Uterus (tissue), 4 donors: Measurements from ENCODE around the gene RCN2. TPM values are rescaled to one million over a fixed set of nuclear protein-coding genes. Genes with fewer than 3 reads are reported as not detected.

Experiments
- DNase-seq, 2 donors: peaks; one replicate each; pipeline ENCODE4 v3.0.0-alpha.2; 2019 to 2020
- H3K27ac ChIP-seq, 2 donors: fragments of 200-600 bp; sonication (generic); 1 replicate in 1 of 2; 2 replicates in 1 of 2; pipeline ENCODE4 v1.5.1; 2016 to 2018
- H3K27me3 ChIP-seq, 2 donors: fragments of 200-600 bp; sonication (generic); one replicate each; pipeline ENCODE4 v1.5.1; 2018 to 2019; ENCODE audit warnings: control low read depth in 1 of 2
- H3K36me3 ChIP-seq, 2 donors: fragments of 200-600 bp; sonication (generic); one replicate each; pipeline ENCODE4 v1.5.1; 2019; ENCODE audit warnings: control low read depth in 1 of 2
- H3K4me1 ChIP-seq, 2 donors: fragments of 200-600 bp; sonication (generic); one replicate each; pipeline ENCODE4 v1.5.1; 2018 to 2019; ENCODE audit warnings: control low read depth in 1 of 2
- H3K4me3 ChIP-seq, 2 donors: fragments of 200-600 bp; sonication (generic); 1 replicate in 1 of 2; 2 replicates in 1 of 2; pipeline ENCODE4 v1.5.1; 2018 to 2019; ENCODE audit warnings: mild to moderate bottlenecking in 1 of 2
- H3K9me3 ChIP-seq, 2 donors: fragments of 200-600 bp; sonication (generic); one replicate each; pipeline ENCODE4 v1.5.1; 2019; ENCODE audit warnings: control low read depth in 1 of 2
- CTCF ChIP-seq, 4 experiments: fragments of 200-600 bp in 2 of 4; fragments of 450-650 bp in 2 of 4; sonication (generic) in 2 of 4; IDR thresholded peaks; one replicate each; pipeline ENCODE4 v1.5.1; 2016 to 2019; ENCODE audit warnings: antibody characterized with exemption in 4 of 4, mild to moderate bottlenecking in 2 of 4, moderate library complexity in 1 of 4
- POLR2A ChIP-seq, 2 donors: fragments of 450-650 bp; IDR thresholded peaks; one replicate each; pipeline ENCODE4 v1.6.1; 2016; ENCODE audit warnings: antibody characterized with exemption in 2 of 2, mild to moderate bottlenecking in 1 of 2, moderate library complexity in 1 of 2
- intact Hi-C: fragments of 100-400 bp; cut with DNase I; formaldehyde crosslinking; loops from one replicate; pipeline ENCODE4 v1.15.1; 2023; ENCODE audit warnings: low total_unique reads
- total RNA-seq, 4 donors: library from RNA; depleted of rRNA in 3 of 4; stranded (reverse); fragments of >200 nt in 3 of 4; gene quantifications; one replicate each; pipeline versions ENCODE4 v1.1.0 to v1.2.4, GENCODE V29; 2014 to 2023
- donor health status: DM: yes; HTN: yes; CAD: no.

Gene RCN2
- total RNA-seq, 4 donors from 2014 or later = 26.1 to 108 (median 46.7) TPM

DNA sequence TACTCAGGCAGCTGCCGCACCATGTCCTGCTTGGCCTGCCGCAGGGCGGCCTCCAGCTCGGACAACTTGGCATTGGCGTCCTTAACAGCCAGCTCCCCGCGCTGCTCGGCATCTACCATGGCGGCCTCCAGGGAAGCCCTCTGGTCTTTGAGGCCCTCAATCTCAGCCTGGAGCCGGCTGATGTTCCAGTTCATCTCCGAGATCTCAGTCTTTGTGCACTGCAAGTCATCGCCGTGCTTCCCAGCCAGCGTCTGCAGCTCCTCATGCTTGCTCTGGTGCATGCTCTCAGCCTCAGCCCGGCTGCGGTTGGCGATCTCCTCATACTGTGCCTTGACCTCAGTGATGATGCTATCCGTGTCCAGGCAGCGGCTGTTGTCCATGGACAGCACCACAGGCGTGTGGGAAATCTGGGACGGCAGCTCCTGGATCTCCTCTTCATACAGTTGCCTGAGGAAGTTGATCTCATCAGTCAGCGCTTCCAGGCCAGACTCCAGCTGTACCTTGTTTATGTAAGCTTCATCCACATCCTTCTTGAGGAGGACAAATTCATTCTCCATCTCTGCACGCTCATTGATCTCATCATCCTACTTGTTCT is 47.9 kb downstream of the RCN2 start:
- Histone ChIP-seq H3K9me3 (no peaks in the 10 kb centered on the region), H3K36me3 (no peaks in the 10 kb centered on the region), H3K27me3 (no peaks in the 10 kb centered on the region), H3K27ac (no peak overlapping the region), H3K4me3 (no peak overlapping the region), H3K4me1 (no peaks in the 10 kb centered on the region)
- no peak for DNase-seq
- TF ChIP-seq CTCF (IDR thresholded peaks at IDR 0.05) (no peak), POLR2A (IDR thresholded peaks at IDR 0.05) (no peak)
- intact Hi-C loops = no loop called here

DNA sequence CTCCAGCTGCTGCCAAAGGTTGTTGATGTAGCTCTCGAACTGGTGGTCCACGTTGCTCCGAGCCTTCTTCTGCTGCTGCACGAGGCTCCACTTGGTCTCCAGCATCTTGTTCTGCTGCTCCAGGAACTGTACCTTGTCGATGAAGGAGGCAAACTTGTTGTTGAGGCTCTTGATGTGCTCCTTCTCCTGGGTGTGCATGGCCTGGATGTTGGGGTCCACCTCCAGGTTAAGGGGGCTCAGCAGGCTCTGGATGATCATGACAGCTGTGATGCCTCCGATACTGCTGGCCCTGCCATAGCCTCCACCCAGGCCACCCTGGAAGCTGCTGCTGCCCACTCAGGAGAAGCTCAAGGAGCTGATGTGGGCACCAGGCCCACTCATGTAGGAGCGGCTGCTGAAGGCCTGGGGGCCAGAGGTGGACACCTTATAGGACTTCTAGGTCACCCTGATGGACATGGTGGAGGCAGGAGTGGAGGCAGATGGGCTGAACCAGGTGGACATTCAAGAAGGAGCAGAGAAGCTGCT is 48.5 kb downstream of the RCN2 start:
- no peak overlapping the region for H3K4me3 ChIP-seq
- no peak for DNase-seq
- no peaks in the 10 kb centered on the region for H3K9me3 ChIP-seq
- no peaks in the 10 kb centered on the region for H3K27me3 ChIP-seq
- H3K36me3 ChIP-seq = no peaks in the 10 kb centered on the region
- H3K27ac ChIP-seq = no peak overlapping the region
- no peak for TF ChIP-seq POLR2A (IDR thresholded peaks at IDR 0.05)
- no peak for TF ChIP-seq CTCF (IDR thresholded peaks at IDR 0.05)
- H3K4me1 ChIP-seq = no peaks in the 10 kb centered on the region
- intact Hi-C loops = no loop called here

DNA sequence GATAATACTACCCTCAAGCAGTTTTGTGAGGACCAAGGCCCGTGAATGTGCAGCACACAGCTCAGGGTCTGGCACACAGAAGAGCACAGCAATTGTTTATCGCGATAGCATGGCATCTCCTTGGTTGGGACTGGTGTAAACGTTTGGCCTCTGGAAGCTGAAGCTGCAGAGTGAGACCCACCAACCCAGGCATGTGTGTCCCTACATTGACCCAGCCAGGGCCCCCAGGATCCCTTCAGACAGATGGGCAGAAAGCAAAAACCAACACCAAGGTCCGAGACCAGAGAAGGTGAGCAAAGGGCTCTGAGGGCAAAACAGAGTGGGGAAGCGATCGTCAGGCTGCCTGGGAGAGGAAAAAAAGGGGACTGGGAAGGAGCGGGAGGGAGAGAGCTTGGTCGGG is 50.8 kb downstream of the RCN2 start:
- Histone ChIP-seq H3K27me3 (no peaks in the 10 kb centered on the region), H3K36me3 (no peaks in the 10 kb centered on the region), H3K27ac (no peak overlapping the region), H3K4me1 (no peaks in the 10 kb centered on the region), H3K4me3 (no peak overlapping the region), H3K9me3 (no peaks in the 10 kb centered on the region)
- intact Hi-C loops = no loop called here
- no peak for DNase-seq
- TF ChIP-seq POLR2A (IDR thresholded peaks at IDR 0.05) (no peak), CTCF (IDR thresholded peaks at IDR 0.05) (no peak)

DNA sequence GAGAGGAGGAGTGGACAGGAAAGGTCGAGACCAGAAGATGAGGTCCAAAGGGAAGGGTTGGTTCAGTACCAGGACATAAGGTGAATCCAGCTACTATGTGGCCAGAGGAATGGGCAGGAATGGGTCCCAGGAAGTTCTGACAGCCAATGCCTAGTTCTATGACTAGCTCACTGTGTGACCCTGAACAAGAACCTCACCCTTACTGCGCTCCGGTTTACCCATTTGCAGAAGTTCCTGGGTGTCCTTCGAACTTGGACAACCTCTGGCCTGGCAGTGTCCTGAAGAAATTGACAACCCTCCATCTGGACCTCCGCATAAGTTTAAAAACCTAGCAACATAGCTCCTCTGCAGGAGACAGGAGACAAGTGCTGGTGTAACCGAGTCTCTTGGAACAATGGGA is 51.2 kb downstream of the RCN2 start:
- TF ChIP-seq CTCF (IDR thresholded peaks at IDR 0.05) = no peak
- TF ChIP-seq POLR2A (IDR thresholded peaks at IDR 0.05) = no peak
- Histone ChIP-seq H3K27ac (no peak overlapping the region), H3K4me3 (no peak overlapping the region), H3K4me1 (no peaks in the 10 kb centered on the region), H3K9me3 (no peaks in the 10 kb centered on the region), H3K27me3 (no peaks in the 10 kb centered on the region), H3K36me3 (no peaks in the 10 kb centered on the region)
- intact Hi-C loops = no loop called here
- DNase-seq = no peak

- no peak overlapping the region for H3K27ac ChIP-seq
- no peaks in the 10 kb centered on the region for H3K4me1 ChIP-seq
- intact Hi-C loops = no loop called here
- no peak overlapping the region for H3K4me3 ChIP-seq
- H3K36me3 ChIP-seq = no peaks in the 10 kb centered on the region
- H3K27me3 ChIP-seq = no peaks in the 10 kb centered on the region
- H3K9me3 ChIP-seq = no peaks in the 10 kb centered on the region
- TF ChIP-seq CTCF (IDR thresholded peaks at IDR 0.05) = no peak
- TF ChIP-seq POLR2A (IDR thresholded peaks at IDR 0.05) = no peak
- no peak for DNase-seq
These were observed 52.2 kb downstream of the RCN2 start for GRCh38 chr15:76983590-76984375.
